COR-L47 (cell line): ENCODE results near the gene RNF167.
A peak's percentile ranks its signal among the peaks of the same experiment; 100 is the strongest.

Source experiments
- DNase-seq: peaks from one replicate; lab custom pipeline; 2025; lab: John Stamatoyannopoulos, UW

Gene RNF167

DNA sequence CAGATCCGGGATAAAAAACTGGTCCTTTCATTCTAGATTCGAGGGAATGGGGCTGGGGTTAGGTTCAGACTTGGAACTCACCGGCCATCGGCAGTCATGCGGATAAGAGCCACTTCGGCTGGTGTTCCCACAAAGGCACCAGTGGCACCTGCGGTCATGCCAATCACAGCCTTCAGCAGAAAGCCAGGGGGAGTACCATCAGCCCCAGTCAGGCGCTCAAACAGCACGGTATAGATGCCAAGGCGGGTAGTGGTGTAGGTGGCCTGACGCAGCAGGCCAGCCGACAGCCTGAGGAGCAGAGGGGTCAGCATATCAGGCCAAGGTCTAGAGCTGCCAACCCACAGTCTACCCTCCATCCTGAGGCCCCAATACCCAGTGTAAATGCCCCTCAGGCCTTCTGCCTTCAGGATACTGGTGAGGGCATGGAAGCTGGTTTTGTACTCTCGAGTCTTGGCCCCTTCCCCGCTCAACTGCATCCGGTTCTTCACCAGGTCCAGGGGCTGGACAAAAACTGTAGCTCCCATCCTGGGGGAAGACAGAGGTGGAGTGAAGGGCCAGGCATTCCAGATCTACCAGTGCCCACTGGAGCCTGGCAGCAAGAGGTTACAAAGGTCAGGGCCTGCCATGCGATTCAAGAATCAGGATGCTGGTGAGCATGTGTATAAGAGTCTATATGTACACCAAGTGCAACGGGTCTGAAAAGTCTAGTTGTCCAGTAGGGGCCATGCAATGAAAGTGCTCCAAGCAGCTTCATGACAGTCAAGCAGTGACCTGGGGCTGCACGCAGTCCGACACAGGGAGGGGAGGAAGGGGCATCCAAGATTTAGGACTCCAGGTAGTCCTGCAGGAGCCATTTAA, 1.2 kb upstream of the RNF167 start:
- DNase-seq = no peak

DNA sequence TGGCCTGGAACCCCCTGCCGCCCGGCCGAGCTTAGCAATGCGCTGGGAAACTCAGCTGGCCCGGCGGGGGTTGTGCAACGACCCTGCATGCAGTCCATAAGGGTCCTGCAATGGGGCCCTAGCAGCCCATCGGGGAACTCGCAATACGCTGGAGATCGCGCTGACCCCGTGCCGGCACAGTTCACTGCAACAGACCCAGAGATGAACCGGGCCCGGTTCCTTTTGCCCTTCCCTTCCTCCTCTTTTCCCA, 597 bp upstream of the RNF167 start:
- DNase-seq = no peak

DNA sequence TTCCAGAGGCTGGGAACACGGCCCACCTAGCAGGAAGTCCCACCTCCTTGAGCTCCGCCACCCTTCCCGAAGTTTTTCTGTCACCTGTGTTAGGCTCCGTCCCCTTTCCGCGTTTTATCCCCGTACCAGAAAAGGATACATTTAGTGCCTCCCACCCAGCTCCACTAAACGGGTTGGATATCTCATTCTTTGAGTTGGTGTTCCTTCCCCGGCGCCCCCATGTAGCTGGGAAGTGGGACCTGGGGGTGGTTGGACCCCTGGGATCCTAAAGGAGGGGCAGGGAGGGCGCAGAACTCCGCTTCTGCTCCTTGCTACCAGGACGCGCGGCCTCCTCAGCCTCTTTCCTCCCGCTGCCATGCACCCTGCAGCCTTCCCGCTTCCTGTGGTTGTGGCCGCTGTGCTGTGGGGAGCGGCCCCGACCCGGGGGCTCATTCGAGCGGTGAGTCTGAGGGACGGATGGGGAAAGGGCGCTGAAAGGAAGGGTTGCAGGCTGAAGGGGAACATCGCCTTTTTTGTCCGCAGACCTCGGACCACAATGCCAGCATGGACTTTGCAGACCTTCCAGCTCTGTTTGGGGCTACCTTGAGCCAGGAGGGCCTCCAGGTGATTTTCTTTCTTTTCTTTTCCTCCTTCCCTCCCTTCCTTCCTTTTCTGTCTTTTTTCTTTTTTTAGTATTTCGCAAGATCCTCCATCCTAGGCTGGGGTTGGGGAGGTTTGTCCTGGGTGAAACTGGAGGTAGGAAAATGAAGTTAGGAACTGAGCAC, 669 bp downstream of the RNF167 start:
- no peak for DNase-seq

DNA sequence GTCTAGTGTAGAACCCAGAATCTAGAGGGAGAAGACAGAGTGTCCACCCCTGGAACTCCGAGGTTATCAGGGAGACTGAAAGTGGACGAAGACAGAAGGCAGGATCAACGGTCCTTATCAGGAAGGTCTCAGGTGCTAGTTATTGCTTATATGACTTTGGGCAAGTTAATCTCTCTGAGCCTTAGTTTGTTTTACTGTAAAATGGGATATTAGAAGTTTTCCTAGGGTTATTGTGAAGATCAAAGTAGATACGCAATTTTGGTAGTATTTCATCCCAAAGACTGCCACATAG, 1.2 kb downstream of the RNF167 start:
- no peak for DNase-seq

DNA sequence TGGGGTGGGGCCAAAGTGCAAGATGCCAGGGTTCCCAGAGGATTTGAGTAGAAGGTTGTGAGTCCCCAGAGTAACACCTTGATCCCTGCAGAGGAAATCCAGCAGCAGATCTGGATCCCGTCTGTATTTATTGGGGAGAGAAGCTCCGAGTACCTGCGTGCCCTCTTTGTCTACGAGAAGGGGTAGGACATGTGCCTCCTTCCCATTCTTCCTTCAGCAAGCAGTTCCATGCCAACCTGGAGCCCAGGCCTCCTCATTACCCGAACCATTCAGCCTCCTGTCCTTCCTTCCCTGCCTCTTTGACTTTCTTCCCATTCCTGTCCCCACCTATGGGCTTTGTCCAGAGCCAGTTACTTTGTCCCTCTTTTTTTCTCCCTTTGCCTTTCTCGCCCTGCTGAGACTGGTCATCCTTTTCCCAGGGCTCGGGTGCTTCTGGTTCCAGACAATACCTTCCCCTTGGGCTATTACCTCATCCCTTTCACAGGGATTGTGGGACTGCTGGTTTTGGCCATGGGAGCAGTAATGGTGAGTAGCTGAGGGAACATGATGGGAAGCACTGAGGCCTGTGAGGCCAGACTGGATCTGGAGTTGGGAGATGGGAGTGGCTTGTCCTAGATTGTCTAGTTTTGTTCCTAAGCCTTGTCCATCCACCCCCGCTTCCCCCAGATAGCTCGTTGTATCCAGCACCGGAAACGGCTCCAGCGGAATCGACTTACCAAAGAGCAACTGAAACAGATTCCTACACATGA, 2.9 kb downstream of the RNF167 start:
- no peak for DNase-seq

DNA sequence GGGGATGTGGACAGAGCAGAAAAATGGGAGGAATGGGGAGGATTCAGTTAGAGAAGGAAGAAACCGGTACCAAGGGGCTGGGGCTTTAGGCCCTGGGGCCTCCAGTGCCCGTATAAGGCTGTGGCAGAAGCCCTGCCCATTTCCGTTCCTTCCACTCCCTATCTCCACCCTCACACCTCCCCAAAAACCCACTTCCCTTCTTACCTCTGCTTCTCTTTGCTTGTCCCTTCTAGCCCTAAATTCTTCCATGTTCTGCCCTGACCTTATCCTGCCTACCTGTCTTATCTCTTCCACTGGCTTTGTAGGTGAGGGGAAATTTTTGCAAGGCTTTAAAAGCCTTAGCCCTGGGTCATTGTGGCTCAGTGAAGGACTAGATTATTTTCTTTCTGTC, 4.1 kb downstream of the RNF167 start:
- no peak for DNase-seq

DNA sequence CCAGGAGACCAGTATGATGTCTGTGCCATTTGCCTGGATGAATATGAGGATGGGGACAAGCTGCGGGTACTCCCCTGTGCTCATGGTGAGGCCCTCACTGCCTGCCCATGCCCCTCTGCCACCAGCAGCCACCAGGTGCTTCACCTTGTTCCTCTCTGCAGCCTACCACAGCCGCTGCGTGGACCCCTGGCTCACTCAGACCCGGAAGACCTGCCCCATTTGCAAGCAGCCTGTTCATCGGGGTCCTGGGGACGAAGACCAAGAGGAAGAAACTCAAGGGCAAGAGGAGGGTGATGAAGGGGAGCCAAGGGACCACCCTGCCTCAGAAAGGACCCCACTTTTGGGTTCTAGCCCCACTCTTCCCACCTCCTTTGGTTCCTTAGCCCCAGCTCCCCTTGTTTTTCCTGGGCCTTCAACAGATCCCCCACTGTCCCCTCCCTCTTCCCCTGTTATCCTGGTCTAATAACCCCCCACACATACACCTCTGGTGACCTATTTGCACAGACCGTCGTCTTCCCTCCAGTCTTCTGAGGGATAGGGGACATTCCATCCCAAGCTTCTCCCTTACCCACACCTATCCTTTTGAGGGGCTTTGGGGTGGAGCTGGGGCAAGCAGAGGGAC, 4.6 kb downstream of the RNF167 start:
- no peak for DNase-seq

DNA sequence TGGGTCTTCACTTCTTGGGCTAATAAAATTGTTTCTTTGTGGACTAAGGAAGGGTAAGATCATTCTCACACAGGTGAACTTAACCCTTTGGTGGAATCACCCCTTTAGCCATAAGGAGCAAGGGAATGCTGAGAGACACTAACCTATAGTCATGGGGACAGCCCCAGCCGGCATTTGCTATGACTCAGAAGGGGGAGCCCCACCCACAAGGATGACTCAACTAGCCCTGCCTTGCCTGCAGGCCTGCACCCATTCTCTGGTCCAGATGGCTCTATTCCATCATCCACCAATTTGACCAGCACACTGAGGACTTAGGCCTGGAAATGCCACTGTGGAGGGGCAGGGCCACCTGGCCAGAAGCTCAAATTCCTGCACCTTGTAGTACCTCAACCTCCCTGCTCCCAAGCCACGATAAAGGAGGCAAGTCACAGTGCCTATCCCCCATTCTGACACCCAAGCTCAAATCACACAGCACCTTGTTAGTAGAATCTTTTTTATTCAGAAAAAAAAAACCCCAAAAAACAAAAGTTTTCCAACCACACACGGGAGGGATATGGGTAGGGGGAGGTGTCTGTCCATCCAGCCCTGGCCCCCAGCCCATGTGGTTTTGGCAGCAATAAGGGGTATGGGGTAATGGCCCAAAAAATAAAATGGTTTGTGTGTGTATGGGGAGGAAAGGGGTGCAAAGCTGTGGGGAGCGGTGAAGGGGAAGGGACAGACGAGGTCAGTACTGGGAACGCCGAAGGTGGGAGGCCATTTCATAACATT, 5.3 kb downstream of the RNF167 start:
- DNase-seq = no peak

DNA sequence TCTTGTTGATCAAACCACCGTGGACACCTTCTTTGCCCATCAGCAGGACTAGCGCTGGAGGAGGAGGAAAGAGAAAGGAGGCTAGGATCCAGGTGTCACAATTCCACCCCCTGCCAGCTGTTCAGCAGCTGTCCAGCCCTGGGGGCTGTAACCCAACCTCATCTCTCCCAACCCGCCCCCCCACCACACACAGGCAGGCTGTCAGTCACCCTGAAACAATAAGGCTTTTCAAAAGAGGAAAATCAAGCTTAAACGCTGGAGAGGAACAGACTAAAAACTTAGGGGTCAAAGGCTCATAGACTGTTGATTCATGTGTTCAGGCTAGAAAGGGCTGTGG, 5.8 kb downstream of the RNF167 start:
- no peak for DNase-seq

DNA sequence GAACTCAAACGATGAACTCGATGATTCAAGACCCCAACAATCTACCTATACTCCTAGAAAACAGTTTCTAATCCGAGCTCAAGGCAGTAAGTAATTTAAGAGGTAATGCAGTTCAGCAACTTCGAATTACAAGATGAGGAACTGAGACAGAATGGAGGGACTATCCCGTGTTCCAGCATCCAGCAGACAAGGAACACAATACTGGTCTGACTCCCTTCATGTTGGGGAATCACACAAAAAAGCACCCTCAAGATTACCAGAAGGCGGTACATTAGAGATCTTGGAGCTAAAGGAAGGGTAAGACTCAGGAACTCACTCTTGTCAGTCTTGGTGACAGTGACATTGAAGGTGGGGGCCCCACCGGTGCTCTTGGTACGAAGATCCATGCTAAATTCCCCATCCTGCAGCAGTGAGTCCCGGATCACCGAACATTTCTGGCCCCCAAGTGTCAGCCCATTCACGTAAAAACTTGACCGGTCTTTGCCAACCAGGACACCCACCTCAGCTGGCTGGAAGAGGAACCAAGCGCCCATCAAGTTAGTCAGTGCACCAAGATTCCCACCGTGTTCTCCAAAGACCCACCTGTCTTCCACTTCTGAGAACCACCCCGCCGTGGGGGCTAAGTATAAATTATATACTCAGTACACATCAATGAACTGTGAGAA, 6.4 kb downstream of the RNF167 start:
- no peak for DNase-seq

DNA sequence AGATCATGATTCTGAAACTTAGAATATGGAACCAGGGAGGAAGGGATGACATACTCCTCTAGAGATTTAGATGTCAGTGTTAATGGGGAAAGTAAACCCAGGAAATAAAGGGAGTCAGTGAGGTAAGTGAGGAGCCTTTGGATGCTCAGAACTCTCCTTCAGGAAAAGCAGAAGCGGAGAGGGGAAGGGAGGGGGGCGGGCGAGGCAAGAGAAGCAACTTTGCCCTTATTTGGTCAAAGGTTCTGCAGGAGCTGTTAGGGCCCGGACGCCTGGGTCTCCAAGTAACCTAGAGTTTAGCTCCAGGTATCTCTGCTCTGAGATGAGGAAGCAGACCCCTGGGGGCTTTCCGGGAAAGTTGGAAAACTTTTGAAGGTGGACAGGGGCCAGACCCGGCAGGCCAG, 6.9 kb downstream of the RNF167 start:
- DNase-seq = no peak

DNA sequence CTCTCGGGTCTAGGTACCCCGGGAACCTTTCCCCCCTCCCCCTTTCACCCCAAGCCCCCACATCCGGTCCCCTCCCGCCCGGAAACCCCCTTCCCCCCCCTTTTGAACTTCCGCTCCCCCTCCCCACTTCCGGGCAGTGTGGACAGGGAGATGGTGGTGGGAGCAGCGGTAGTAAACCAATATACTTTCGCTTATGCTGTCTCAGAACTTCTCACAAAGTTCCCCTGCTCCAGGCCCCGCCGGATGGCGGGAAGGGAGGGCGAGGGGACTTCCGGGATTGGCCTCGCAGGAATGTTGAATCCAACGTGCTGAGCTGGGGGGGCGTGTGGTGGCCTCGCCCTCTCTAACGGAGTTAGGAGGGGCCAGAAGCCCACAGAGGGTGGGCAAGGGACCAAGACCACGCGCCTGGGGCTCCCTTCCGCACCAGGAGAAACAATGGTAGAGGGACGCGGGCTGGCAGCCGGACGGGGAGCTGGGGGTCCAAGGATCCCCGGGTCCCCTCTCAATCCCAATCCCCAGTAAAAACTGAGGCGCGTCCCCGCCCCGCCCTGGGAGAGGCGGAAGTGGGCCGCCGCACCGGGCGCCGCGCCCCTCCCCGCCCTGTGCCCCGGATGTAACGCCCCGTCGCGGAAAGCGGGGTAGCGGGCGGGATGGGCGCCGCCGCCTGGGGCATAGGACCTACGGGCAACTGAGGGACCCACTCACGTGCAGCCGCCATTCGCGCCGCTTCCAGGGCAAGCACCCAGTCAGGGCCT, 7.5 kb downstream of the RNF167 start:
- DNase-seq = no peak

DNA sequence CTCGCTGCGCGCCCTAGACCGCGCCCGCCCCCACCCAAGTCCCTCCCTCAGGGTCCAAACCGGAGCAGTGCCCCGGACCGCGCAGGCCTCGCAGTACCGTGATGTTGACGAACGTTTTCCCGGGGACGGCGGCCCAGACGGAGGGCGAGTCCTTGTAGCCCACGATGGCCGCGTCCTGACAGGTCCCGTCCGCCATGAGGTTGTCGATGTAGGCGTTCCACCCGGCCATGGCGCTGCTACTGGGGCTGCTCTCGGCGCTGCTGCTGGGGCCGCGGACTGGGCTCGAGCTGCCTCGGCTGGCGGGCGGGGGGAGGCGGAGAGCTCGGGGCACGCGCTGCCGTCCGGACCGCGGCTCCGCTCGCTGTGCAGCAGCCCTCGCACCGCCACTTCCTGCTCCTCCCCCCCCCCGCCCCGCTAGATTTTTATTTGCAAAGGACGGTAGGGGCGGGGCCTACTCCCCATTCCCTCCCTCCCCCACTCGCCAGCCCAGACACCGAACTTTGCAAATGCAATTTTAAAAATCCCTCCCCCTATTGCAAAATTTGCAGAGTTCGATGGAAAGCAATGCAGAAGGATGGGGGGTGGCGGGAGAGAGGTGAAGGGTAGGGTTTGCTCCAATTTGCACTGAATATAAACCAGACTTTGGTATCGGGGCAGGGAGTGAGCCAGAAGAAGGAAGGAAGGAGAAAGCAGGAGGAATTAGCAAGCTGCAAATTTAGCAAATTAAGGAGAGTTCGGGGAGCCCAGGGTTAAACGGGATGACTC, 8.3 kb downstream of the RNF167 start, which contains the start of gene PFN1:
Gene PFN1, minus strand, starts transcription at position 365 of the 765 bp plus-strand sequence. Its CDS starts 136 bp downstream, at position 229.
- peak; percentile 54 for DNase-seq

DNA sequence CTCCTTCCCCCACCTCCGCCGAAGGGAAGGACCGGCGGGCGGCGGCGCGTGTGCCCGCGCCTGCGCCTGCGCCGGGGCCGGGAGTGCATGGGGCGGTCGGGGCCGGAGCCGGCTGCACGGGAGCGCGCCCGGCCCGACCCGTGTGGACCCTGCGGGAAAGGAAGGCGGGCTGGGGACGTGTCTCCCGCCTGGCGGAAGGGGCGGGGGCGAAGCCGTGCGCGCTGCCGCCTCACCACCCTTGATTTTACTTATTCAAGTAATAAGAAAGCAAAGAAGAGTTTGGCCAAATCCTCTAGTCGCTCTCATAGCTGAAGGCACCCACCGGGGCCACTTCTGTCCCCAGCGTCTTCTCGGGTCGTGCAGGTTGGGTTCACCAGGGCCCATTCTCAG, 8.9 kb downstream of the RNF167 start:
- DNase-seq = peak; percentile 66

DNA sequence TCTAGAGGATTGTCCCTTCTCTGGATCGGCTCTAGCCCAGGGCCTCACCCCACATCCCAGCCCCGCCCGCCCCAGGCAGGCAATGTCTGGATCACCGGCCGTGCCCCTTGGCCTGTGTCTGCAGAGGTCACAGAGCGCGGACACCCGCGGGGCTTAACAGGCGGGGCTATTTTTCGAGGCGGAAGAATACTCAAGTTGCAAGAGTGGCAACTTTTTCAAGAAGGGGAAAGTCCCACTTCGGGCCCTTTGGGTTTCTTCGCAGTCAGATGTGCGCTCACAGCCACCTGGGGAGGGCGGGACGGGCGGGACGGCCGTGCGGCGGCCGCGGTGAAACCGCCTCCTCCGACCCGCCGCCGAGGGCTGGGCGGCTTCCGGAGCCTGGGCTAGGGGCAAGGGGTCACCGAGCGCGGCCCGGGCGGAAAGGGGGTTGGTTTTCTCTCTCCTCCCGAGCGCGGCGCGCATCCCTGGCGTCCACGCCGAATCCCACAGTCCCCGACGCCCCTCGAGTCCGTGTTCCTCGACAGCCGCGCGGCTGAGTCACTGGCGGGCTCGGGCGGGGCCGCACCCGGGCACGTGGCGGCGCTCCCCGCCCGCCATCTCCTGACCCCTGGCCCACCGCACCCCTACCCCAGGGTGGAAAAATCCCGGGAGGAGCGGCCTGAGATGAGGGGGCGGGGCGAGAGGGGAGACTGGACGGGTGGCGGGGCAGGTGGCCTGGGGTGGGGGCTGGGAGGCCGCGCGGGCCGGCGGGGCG, 9.4 kb downstream of the RNF167 start:
- no peak for DNase-seq

DNA sequence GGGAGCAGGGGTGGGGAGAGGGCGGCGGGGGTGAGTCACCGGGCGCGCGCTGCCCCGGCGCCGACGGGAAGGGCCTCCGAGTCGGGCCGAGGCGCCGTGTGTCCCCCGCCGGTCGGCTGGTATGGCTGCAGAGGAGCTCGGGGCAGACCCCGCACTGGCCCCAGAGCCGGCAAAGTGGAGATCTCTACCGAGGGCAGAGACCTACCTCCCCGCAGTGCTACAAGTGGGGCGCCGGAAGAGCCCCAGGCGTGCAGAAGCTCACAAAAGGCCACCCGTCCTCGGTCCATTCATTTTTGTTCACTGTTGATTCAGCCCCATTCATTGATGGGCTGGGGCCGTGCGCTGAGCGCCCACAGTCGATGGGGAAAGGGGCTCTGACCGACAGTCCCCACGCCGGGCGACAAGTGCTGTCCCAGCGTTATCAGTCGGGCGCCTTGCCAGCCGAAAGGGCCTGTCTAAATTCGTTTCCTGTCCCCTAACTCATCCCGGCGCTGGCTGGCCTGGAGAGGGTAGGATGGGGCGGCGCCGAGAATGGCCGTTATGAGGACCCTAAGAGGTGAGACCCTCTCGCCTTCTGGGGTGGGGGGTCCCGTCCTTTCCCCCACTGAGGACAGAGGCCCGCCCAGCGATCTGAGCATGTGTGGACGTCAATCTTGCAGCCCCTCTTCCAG, 10.1 kb downstream of the RNF167 start:
- no peak for DNase-seq

DNA sequence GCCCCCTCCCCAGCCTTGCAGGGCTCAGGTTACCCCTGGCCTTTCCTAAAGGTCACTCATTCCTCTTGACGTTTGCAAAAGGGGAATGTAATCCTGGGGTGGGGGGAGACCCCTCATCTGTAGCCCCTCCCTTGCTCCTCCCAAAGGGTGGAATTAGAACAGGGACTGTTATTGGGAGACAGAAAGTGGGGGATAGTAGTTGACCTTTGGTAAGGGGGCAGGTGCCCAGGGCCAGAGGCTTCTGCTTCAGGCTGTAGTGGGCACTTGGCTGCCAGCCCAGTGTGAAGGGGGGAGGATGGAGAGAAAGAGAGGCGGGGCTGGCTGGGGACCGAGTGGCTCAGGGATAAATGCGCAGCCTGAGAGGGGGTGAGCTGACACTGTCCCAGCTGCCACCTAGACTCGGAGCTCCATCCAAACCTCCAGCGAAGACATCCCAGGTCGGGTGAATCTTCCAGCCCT, 10.7 kb downstream of the RNF167 start, which contains the start of gene ENO3:
Gene ENO3, plus strand, starts transcription at position 374 of the 459 bp plus-strand sequence. CDS start 711 bp downstream, outside the sequence.
- no peak for DNase-seq

DNA sequence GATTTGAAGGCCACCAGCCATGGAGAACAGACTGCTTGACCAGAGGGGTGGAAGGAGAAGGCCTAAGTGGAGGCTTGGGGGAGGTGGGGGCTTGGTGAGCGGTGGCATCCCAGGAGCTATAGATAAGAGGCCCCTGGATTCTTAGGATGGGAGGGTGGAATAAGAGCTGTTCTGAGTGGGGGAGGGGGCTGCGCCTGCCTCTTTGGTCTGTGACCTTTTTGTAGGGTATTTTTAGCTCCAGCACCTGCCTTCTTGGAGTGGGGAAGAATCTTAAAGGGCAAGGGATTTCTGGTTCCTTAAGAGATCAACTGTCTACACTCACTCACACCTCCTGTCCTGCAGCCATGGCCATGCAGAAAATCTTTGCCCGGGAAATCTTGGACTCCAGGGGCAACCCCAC, 11.4 kb downstream of the RNF167 start:
- no peak for DNase-seq
